Prostate gland (tissue), 2 donors: ENCODE results near the gene RACGAP1. TPM values are rescaled to one million over a fixed set of nuclear protein-coding genes. Genes with fewer than 3 reads are reported as not detected.

ENCODE experiments used
- DNase-seq: peaks from one replicate; pipeline ENCODE4 v3.0.0-alpha.2; 2019; ENCODE audit warnings: low spot score
- H3K27ac ChIP-seq, 2 donors: fragments of 200-600 bp; sonication (generic); 2 replicates each; pipeline ENCODE4 v1.5.1; 2017 to 2019
- H3K27me3 ChIP-seq: fragments of 200-600 bp; sonication (generic); replicated peaks from 2 replicates; pipeline ENCODE4 v1.5.1; 2019; ENCODE audit not compliant: insufficient read depth
- H3K36me3 ChIP-seq, 2 donors: fragments of 200-600 bp; sonication (generic); 1 replicate in 1 of 2; 2 replicates in 1 of 2; pipeline versions ENCODE4 v1.5.1 to v1.8.1; 2017 to 2019
- H3K4me1 ChIP-seq: fragments of 200-600 bp; sonication (generic); replicated peaks from 2 replicates; pipeline ENCODE4 v1.5.1; 2019
- H3K4me3 ChIP-seq, 2 donors: fragments of 200-600 bp; sonication (generic); 2 replicates each; pipeline ENCODE4 v1.5.1; 2017 to 2019
- H3K9me3 ChIP-seq: fragments of 200-600 bp; sonication (generic); 2 replicates; pipeline ENCODE4 v1.5.1; 2017
- POLR2A ChIP-seq: fragments of 450-650 bp; IDR thresholded peaks from one replicate; pipeline ENCODE4 v1.6.1; 2016; ENCODE audit warnings: antibody characterized with exemption, mild to moderate bottlenecking
- POLR2AphosphoS5 ChIP-seq: sonication (generic); formaldehyde crosslinking; IDR thresholded peaks from one replicate; pipeline ENCODE4 v1.6.1; 2017; ENCODE audit warnings: antibody characterized with exemption
- WGBS: methylation state at CpG from one replicate; pipeline ENCODE4 v1.1.5; 2018; 5-methylcytosine and 5-hydroxymethylcytosine counted together
- intact Hi-C: fragments of 100-400 bp; cut with DNase I; formaldehyde crosslinking; loops from one replicate; pipeline ENCODE4 v1.14.2; 2022
- total RNA-seq, 2 donors: library from RNA; depleted of rRNA; stranded (reverse); fragments of >200 nt; gene quantifications; one replicate each; pipeline ENCODE4 v1.1.0, GENCODE V29; 2016
- TF ChIP-seq, protein P1 (sequence below), 4 experiments: fragments of 200-600 bp in 2 of 4; fragments of 450-650 bp in 2 of 4; sonication (generic) in 2 of 4; IDR thresholded peaks; 1 replicate in 3 of 4; 2 replicates in 1 of 4; pipeline ENCODE4 v1.5.1; 2016 to 2019; ENCODE audit warnings: antibody characterized with exemption in 4 of 4, mild to moderate bottlenecking in 2 of 4, moderate library complexity in 2 of 4

The RACGAP1 gene
- total RNA-seq, 2 donors from 2014 or later: 9.1 to 18.9 TPM

DNA sequence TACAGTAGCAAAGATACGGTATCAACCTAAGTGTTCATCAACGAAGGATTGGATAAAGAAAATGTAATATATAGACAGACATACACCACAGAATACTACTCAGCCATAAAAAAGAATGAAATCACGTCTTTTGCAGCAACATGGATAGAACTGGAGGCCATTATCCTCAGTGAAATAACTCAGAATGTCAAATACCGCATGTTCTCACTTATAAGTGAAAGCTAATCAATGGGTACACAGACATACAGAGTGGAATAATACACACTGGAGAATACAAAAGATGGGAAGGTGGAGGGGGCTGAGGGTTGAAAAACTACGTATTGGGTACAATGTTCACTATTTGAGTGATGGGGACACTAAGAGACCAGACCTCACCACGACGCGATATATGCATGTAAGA, 1.1 kb downstream of the RACGAP1 start:
- 76% methylated on average over 8 of the region's 8 CpGs for WGBS
- no peak for DNase-seq
- Histone ChIP-seq H3K36me3 (no peaks in the 10 kb centered on the region), H3K4me1 (no peaks in the 10 kb centered on the region), H3K27ac (no peak overlapping the region), H3K4me3 (no peak overlapping the region), H3K27me3 (no peaks in the 10 kb centered on the region), H3K9me3 (no peaks in the 10 kb centered on the region)
- TF ChIP-seq, protein P1, sequence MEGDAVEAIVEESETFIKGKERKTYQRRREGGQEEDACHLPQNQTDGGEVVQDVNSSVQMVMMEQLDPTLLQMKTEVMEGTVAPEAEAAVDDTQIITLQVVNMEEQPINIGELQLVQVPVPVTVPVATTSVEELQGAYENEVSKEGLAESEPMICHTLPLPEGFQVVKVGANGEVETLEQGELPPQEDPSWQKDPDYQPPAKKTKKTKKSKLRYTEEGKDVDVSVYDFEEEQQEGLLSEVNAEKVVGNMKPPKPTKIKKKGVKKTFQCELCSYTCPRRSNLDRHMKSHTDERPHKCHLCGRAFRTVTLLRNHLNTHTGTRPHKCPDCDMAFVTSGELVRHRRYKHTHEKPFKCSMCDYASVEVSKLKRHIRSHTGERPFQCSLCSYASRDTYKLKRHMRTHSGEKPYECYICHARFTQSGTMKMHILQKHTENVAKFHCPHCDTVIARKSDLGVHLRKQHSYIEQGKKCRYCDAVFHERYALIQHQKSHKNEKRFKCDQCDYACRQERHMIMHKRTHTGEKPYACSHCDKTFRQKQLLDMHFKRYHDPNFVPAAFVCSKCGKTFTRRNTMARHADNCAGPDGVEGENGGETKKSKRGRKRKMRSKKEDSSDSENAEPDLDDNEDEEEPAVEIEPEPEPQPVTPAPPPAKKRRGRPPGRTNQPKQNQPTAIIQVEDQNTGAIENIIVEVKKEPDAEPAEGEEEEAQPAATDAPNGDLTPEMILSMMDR (IDR thresholded peaks at IDR 0.05): no peak
- no peak for TF ChIP-seq POLR2A
- TF ChIP-seq POLR2AphosphoS5: no peak
- intact Hi-C loops: no loop called here

DNA sequence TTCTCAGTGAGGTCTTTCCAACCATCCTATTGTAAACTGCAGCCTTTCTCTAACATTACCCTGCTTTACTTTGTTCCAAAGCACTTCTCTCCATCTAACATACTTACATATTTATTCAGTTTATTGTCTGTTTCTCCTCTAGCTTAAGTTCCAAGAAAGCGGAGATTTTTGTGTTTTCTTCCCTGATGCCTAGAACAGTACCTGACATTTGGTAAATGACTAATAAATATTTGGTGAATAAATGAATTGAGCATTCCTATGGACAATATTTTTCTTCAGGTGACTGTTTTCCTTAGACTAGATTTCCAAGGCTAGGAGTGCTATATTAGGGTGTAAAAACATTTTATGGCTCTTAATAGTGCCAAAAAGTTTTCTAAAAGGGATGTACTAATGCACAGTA, 2.4 kb downstream of the RACGAP1 start:
- no peak for TF ChIP-seq POLR2A
- TF ChIP-seq POLR2AphosphoS5: no peak
- TF ChIP-seq, protein P1 (IDR thresholded peaks at IDR 0.05): no peak
- intact Hi-C loops: no loop called here
- Histone ChIP-seq H3K9me3 (no peaks in the 10 kb centered on the region), H3K4me1 (no peaks in the 10 kb centered on the region), H3K4me3 (no peak overlapping the region), H3K27ac (no peak overlapping the region), H3K36me3 (no peaks in the 10 kb centered on the region), H3K27me3 (no peaks in the 10 kb centered on the region)
- WGBS: 97% methylated on average over 1 of the region's 1 CpG
- DNase-seq: no peak

DNA sequence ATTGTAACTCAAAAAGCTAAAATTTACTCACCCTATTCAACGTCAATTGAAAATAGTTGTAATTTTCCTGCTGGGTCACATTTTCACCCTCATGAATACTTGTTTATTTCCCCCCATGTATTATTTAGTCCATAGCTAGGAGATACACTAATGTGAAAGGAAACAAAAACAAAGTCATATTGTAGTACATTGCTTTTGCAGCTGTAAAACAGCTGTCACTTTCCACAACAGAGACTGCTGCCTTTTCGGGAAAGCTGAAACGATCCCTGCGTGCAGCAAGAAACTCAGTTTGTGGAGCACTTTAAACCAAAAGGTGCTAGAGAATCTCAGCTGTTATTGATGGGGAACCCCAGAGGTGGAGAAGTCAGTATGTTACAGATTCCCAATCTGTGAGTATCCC, 4.3 kb downstream of the RACGAP1 start:
- Histone ChIP-seq H3K9me3 (no peaks in the 10 kb centered on the region), H3K4me1 (no peaks in the 10 kb centered on the region), H3K27ac (no peak overlapping the region), H3K4me3 (no peak overlapping the region), H3K36me3 (no peaks in the 10 kb centered on the region), H3K27me3 (no peaks in the 10 kb centered on the region)
- WGBS: 61% methylated on average over 4 of the region's 4 CpGs
- TF ChIP-seq POLR2AphosphoS5: no peak
- TF ChIP-seq POLR2A: no peak
- TF ChIP-seq, protein P1 (IDR thresholded peaks at IDR 0.05): no peak
- no peak for DNase-seq
- intact Hi-C loops: no loop called here

DNA sequence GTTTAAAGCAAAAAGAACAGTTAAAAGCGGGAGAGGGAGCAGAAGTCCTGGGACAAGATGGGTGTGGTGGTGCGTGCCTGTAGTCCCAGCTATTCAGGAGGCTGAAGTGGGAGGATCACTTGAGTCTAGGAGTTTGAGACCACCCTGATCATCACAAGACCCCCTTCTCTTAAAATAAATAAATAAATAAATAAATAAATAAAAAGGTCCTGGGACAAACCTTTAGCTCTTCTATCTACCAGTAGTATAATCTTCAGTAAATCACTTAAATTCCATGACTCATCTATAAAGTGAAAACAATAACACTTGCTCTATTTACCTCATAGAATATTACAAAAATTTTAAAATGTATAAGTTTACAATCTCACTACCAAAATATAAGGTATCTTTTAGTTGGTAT, 5.8 kb downstream of the RACGAP1 start:
- WGBS: 96% methylated on average over 2 of the region's 2 CpGs
- intact Hi-C loops: loop anchor here (5.0 kb wide), 1 partner anchor 47 kb away; the partner anchor contains the start of gene AQP6
- TF ChIP-seq POLR2A: no peak
- TF ChIP-seq, protein P1 (IDR thresholded peaks at IDR 0.05): no peak
- TF ChIP-seq POLR2AphosphoS5: no peak
- no peaks in the 10 kb centered on the region for H3K27me3 ChIP-seq
- no peaks in the 10 kb centered on the region for H3K9me3 ChIP-seq
- no peak for DNase-seq
- no peak overlapping the region for H3K27ac ChIP-seq
- H3K4me1 ChIP-seq: no peaks in the 10 kb centered on the region
- H3K36me3 ChIP-seq: no peaks in the 10 kb centered on the region
- H3K4me3 ChIP-seq: no peak overlapping the region

DNA sequence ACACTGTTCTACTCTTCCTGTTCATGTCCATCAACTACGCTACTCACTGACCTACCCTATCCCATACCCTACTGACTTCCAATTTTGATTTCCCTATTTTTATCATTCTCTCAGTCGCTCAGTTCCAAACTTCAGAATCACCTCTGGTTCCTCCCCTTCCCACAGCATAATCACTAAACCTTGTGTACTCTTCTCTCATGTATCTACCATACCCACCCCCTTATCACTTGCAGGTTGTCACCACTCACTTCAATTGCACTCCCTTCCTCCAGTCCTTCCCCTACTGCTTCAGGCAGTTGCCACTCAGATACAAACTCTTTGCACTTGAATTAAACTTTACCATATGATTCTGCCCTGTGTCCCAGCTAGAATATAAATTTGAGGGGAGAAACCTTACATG, 6.3 kb downstream of the RACGAP1 start:
- WGBS: 97% methylated on average over 2 of the region's 2 CpGs
- Histone ChIP-seq H3K27ac (no peak overlapping the region), H3K36me3 (no peaks in the 10 kb centered on the region), H3K4me3 (no peak overlapping the region), H3K27me3 (no peaks in the 10 kb centered on the region), H3K9me3 (no peaks in the 10 kb centered on the region), H3K4me1 (no peaks in the 10 kb centered on the region)
- no peak for TF ChIP-seq POLR2AphosphoS5
- TF ChIP-seq, protein P1 (IDR thresholded peaks at IDR 0.05): no peak
- TF ChIP-seq POLR2A: no peak
- intact Hi-C loops: loop anchor here (5.0 kb wide), 1 partner anchor 47 kb away; the partner anchor contains the start of gene AQP6
- no peak for DNase-seq
